HepG2 (cell line): ENCODE data around the gene XPR1. TPM values are rescaled to one million over a fixed set of nuclear protein-coding genes. Genes with fewer than 3 reads are reported as not detected.
A peak's percentile ranks its signal among the peaks of the same experiment; 100 is the strongest.

ENCODE experiments used
- NPAS2 ChIP-seq: sonication (generic); formaldehyde crosslinking; IDR thresholded peaks from 2 replicates; pipeline ENCODE4 v1.8.0; 2022; ENCODE audit warnings: mild to moderate bottlenecking, missing genetic modification reagents, borderline replicate concordance
- RARA ChIP-seq: IDR thresholded peaks from 2 replicates; pipeline ENCODE4 v1.6.1; 2016; ENCODE audit warnings: missing genetic modification reagents, missing compliant biosample characterization
- SALL1 ChIP-seq: sonication (generic); formaldehyde crosslinking; IDR thresholded peaks from 2 replicates; pipeline ENCODE4 v1.8.0; 2022; ENCODE audit warnings: mild to moderate bottlenecking, missing genetic modification reagents
- SMARCC2 ChIP-seq: fragments of 450-650 bp; IDR thresholded peaks from 2 replicates; pipeline ENCODE4 v1.6.1; 2017; ENCODE audit warnings: antibody characterized with exemption, mild to moderate bottlenecking
- STAG1 ChIP-seq: sonication (generic); formaldehyde crosslinking; IDR thresholded peaks from 2 replicates; pipeline ENCODE4 v1.4.0; 2020; ENCODE audit warnings: missing genetic modification reagents
- ZNF207 ChIP-seq: fragments of 450-650 bp; IDR thresholded peaks from 2 replicates; pipeline ENCODE4 v1.6.1; 2016; ENCODE audit warnings: antibody characterized with exemption, borderline replicate concordance
- ZNF782 ChIP-seq: sonication (generic); formaldehyde crosslinking; IDR thresholded peaks from 2 replicates; pipeline ENCODE4 v1.4.0; 2020; ENCODE audit warnings: missing genetic modification reagents, mild to moderate bottlenecking, borderline replicate concordance
- polyA plus RNA-seq, 8 experiments: library from polyadenylated mRNA; depleted of rRNA in 3 of 8; stranded (reverse) in 7 of 8; unstranded in 1 of 8; fragments of >200 nt; fragmentation: Illumina TruSeq in 4 of 8; extraction: Trizol in 4 of 8; gene quantifications; 2 replicates each; pipeline versions ENCODE4 v1.2.1 to v1.2.3, GENCODE V29; 2011 to 2016; ENCODE audit warnings: low read depth in 4 of 8, missing spikeins in 1 of 8, mixed read lengths in 1 of 8; ENCODE audit not compliant: insufficient read depth in 1 of 8
- total RNA-seq, 5 experiments: library from RNA; depleted of rRNA; stranded (reverse); fragments of >200 nt; fragmentation: Illumina TruSeq; extraction: Trizol; gene quantifications; 2 replicates each; pipeline ENCODE4 v1.2.3, GENCODE V29; 2016; ENCODE audit warnings: low read depth in 1 of 5
- TF ChIP-seq, protein P1 (sequence below): sonication (generic); formaldehyde crosslinking; IDR thresholded peaks from 2 replicates; pipeline ENCODE4 v1.4.0; 2020; ENCODE audit warnings: missing genetic modification reagents, mild to moderate bottlenecking, borderline replicate concordance
- TF ChIP-seq, protein P2 (sequence below): sonication (generic); IDR thresholded peaks from 2 replicates; pipeline ENCODE4 v1.6.1; 2016; ENCODE audit warnings: low read depth, borderline replicate concordance
- TF ChIP-seq, protein P3 (sequence below): sonication (generic); formaldehyde crosslinking; IDR thresholded peaks from 2 replicates; pipeline ENCODE4 v1.4.0; 2020; ENCODE audit warnings: missing genetic modification reagents
- TF ChIP-seq, protein P4 (sequence below): sonication (generic); formaldehyde crosslinking; IDR thresholded peaks from 2 replicates; pipeline ENCODE4 v1.8.0; 2022; ENCODE audit warnings: missing genetic modification reagents, low read depth, mild to moderate bottlenecking, borderline replicate concordance

Gene XPR1
- total and polyA plus RNA-seq, 2 of the 13 experiments (the other 11 are each of a cell fraction or from before 2014, with no cell fraction given) = 22.3 to 23.6 TPM

DNA sequence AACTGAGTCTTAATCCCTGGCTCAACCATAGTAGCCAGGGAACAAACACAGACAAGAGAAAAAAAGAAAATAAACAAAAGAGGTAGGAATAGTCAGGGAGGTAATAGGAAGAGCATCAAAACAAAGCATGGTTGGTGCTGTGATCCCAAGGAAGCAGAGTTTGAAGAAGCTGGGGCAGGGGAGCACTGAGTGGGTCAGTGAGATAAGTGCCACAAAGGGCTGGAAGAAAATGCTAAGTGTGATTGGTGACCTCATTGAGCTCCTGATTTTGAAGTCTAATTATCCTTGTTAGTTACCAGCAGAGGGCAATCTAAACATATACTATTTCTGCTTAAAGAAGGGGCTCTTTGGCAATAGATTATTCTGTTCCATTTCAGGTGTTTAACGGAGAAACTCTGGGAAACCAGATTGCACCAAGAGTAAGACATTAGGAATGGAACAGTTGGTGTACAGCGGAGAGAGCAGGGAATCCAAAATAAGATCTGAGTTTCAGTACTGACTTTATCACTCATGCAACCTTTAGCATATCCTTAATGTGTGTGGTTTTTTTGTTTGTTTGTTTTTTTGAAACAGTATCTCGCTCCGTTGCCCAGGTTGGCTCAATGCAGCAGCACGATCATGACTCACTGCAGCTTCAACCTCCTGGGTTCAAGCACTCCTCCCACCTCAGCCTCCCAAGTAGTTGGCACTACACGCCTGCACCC is 250.1 kb downstream of the XPR1 start (continued):
- TF ChIP-seq, protein P1, sequence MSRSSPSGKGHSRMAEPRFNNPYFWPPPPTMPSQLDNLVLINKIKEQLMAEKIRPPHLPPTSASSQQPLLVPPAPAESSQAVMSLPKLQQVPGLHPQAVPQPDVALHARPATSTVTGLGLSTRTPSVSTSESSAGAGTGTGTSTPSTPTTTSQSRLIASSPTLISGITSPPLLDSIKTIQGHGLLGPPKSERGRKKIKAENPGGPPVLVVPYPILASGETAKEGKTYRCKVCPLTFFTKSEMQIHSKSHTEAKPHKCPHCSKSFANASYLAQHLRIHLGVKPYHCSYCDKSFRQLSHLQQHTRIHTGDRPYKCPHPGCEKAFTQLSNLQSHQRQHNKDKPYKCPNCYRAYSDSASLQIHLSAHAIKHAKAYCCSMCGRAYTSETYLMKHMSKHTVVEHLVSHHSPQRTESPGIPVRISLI (CRISPR knock-in tag) = no peak
- peak; percentile 80 for TF ChIP-seq STAG1 (CRISPR knock-in tag)
- TF ChIP-seq, protein P2, sequence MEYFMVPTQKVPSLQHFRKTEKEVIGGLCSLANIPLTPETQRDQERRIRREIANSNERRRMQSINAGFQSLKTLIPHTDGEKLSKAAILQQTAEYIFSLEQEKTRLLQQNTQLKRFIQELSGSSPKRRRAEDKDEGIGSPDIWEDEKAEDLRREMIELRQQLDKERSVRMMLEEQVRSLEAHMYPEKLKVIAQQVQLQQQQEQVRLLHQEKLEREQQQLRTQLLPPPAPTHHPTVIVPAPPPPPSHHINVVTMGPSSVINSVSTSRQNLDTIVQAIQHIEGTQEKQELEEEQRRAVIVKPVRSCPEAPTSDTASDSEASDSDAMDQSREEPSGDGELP = no peak
- TF ChIP-seq ZNF782 (CRISPR knock-in tag) = no peak
- no peak for TF ChIP-seq ZNF207
- no peak for TF ChIP-seq SMARCC2
- TF ChIP-seq, protein P3, sequence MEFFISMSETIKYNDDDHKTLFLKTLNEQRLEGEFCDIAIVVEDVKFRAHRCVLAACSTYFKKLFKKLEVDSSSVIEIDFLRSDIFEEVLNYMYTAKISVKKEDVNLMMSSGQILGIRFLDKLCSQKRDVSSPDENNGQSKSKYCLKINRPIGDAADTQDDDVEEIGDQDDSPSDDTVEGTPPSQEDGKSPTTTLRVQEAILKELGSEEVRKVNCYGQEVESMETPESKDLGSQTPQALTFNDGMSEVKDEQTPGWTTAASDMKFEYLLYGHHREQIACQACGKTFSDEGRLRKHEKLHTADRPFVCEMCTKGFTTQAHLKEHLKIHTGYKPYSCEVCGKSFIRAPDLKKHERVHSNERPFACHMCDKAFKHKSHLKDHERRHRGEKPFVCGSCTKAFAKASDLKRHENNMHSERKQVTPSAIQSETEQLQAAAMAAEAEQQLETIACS (CRISPR knock-in tag) = no peak
- TF ChIP-seq NPAS2 (CRISPR knock-in tag) = no peak
- TF ChIP-seq, protein P4, sequence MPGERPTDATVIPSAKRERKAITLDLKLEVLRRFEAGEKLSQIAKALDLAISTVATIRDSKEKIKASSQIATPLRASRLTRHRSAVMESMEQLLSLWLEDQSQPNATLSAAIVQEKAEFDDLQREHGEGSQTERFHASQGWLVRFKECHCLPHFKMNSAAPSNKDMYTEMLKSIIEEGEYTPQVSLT = no peak
- no peak for TF ChIP-seq RARA (CRISPR knock-in tag)
- no peak for TF ChIP-seq SALL1 (CRISPR knock-in tag)
